ENCODE measurements around the gene PDE11A.

Gene PDE11A

DNA sequence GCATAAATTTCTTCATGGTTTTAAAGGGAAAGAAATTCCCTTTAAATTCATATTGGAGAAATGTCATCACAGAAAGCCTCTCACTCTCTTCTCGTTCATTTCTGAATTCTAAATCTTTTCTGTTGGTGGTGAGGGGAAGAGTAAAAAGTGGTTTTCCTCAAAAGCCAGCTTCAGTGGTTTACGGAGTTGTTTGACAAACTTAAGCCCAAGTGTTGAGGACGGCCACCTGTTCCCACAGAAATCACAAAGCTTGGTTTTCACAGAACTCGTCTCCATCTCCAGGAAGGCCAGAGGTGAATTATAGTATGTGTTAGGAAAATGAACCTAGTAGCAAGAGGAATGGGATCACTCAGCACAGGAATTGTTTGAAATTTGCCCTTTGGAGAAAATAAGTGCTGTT, 316.2 kb downstream of the PDE11A start:
- DNase-seq, result no peak

- DNase-seq, result no peak
Measured at GRCh38 chr2:177754492-177754873, 318.1 kb downstream of the PDE11A start.

DNA sequence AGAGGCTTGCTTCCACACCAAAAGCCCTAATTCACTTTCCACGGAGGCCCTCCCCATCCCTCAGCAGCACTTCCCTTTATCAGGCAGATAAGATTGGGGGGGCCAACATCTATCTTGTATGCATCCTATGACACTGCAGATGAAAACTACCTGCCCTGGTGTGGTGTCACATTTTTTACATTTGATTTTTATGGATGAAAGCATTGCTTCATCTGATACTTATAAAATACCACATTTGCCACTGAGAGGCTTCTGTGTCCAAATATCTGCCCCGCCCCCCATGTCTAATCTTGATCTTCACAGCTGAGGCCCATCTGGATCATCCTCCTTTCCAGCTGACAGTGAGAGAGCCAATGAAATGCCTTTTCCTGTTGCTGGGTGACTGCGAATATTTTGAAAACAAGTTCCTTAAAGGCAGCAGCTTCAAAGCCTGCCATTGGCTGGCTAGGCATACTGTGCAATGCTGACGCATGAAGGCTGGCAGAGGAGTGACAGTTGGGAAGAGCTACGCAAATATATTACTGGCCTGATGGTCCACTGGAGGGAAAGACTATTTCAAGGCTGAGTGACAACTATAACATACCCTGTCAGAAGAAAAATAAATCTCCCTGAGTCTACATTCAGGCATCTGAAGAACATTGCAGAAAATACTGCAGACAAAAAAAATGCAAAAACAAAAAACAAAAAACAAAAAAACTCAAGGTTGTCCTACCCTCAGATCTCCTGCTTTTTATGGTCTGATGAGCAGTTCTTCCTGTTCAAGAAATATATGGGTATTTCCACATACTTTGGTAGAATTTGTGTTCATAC, 318.7 kb downstream of the PDE11A start:
- DNase-seq, result no peak

GRCh38 chr2:177748360-177748759, 324.2 kb downstream of the PDE11A start:
- DNase-seq, result no peak

DNA sequence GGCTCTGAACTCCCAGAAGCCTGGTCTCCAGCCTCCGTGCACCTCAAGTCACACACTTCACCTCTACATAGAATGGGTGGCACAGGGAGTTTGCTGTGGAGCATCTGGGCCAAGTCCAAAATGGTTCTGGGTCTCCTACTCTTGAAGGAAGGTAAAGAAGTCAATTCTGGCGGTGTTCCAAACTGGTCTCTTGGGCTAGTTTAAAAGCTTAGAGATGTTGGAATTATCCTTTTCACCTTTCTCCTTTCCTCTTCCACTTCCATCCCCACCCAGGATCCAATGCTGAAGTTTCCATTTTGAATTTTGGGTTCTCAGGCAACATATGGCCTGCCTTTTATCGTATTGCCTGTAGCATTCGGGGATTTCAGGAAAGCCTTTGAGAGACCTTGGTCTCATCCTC, 325.2 kb downstream of the PDE11A start:
- DNase-seq, result no peak

GRCh38 chr2:177746358-177746757, 326.2 kb downstream of the PDE11A start:
- DNase-seq, result no peak

- DNase-seq, result no peak
Measured at GRCh38 chr2:177745531-177745930, 327.0 kb downstream of the PDE11A start.

GRCh38 chr2:177742851-177743250, 329.7 kb downstream of the PDE11A start:
- no peak for DNase-seq

DNA sequence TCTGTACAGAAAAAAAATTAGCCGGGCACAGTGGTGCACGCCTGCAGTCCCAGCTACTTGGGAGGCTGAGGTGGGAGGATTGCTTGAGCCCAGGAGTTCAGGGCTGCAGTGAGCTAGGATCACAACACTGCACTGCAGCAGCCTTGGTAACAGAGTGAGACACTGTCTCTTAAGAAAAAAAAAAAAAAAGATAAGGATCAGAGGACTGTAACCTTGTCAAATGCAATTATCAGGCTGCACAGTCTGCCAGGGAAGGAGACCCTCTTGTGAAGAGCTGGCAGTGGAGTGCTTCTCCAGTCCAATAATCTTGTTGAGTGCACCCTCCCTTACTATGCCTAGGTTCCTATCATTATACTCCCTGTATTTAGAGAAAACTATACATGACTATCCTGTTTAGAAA, 330.7 kb downstream of the PDE11A start:
- DNase-seq, result no peak

GRCh38 chr2:177740700-177741099, 331.9 kb downstream of the PDE11A start:
- no peak for DNase-seq

- DNase-seq, result no peak
Measured at GRCh38 chr2:177738461-177739235, 333.9 kb downstream of the PDE11A start.

GRCh38 chr2:177735318-177735803, 337.2 kb downstream of the PDE11A start:
- DNase-seq, result no peak

DNA sequence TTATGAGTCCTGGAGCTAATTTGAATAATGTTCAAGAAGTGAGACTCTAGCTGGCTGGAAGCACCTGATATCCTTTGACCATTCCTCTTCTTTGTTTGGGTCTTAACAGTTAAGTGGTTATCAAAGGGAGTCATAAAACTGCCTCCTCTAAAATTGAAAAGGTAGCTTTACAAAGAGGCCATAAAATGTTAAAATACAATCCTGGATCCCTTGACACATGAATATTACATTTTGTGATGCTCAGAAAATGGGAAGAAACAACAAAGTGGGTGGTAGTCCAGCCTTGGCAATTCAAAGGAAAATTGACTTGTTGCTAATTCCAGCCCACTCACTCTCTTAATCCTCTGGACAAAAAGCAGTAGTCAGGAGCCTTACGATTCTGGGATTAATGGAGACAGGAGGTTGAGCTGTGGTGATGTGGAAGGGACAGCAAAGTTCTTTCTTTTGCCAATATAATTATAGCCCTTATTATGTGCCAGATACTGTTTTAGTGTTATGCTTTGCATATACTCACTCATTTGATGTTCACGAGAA, 339.2 kb downstream of the PDE11A start:
- no peak for DNase-seq

DNA sequence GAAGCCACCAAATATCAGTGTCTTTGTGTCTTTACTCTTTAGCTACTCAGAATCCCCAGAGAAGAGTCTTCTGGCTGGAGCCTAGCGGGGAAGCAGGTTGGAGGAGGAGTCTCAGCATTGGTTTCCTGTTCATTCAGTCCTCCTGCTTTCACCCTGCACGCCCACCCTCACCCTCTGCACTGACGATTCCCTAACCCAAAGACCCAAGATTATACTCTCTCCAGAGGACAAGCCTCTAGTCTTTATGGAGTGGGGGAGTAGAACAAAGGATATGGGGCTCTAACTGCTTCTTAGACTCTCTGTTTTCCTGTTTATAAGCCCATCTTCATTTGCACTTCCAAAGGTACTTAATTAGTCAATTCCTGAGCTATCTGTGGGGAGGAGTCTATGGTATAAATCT, 341.2 kb downstream of the PDE11A start:
- DNase-seq, result no peak

DNA sequence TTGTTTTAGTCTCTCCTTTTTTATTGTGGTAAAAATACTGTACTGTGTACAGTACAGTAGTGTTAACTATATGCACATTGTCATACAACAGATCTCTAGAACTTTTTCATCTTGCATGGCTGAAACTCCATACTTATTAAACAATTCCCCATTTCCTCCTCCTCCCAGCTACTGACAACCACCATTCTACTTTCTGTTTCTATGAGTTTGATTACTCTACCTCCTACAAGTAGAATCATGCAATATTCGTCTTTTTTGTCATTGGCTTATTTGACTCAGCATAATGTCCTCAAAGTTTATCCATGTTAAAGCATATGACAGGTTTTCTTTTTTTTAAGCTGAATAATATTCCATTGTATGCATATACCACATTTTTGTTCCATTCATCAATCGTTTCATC, 341.8 kb downstream of the PDE11A start:
- DNase-seq, result no peak

DNA sequence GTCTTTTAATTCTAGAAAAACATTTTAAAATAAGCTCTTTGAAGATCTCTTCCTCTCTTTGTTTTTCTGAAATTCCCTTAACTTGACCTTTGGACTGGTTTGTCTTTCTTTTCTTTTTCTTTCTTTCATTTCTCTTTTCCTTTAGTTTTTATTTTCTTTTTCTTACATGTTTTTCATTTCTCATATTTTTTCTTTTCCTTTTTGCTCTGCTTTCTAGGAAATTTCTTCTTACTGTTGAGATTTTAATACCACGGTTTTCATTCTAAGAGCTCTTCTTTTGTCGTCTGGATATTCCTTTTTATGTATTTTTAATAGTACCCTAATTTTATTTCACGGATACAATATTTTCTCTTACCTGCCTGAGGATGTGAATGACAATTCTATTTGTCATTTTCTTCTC, 342.2 kb downstream of the PDE11A start:
- DNase-seq, result no peak

- no peak for DNase-seq
Measured at GRCh38 chr2:177728920-177729319, 343.7 kb downstream of the PDE11A start.

- no peak for DNase-seq
Measured at GRCh38 chr2:177728399-177728765, 344.2 kb downstream of the PDE11A start.

DNA sequence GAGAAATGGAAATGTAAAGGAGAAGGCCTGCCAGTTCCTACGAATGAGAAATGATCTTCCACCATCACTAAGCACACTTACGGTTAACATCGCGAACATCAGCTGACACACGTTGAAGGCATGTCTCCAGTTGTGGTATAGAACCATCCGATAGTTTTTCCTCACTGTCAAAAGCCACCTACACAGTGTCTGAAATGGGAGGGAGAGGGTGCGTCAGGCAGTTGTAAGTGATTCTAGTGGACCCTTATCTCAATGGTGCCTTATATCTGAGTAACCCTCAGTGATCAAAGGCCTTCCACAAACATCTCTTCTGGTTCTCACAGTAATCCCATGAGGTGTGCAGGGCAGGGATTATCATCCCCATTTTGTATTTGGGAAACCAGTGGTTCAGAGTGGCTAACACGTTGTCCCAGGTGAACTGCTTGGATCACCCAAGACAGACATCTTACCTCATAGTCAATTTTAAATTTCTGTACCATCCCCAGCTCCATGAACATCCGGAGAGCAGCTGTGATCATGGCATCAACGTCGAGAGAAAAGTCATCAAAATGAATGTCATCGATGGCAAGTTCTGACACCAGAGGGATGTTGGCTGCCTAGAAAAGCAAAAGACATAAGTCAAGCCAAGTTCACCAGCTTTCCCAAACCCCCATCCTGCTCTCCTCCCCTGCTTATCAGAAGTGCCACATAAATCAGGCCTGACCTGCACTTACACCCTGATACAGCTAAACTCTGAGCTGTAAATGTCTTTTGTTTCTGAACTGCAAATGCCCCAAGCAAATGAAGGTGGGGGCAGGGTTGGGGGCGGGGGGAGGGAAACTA, 344.8 kb downstream of the PDE11A start:
- DNase-seq, result no peak

DNA sequence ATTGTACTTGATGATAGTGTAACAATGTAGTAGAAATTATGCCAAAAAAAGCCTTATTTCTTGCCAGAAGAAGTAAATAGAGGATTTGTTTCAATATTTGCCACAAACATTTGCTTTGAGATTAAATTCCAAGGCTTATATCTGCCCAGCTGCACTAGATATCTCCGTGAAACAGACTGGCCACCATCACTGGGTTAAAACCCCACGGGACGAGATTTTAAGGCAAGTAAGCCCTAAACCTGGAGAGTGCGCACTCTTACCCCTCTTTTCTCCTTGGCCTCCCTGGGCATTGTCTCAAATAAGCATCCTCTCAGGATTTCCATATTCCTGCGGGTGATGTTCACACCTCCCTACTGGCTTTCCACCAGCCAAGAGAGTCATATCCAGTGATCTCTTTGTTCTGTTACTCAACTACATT, 345.6 kb downstream of the PDE11A start:
- DNase-seq, result no peak

GRCh38 chr2:177724398-177725287, 347.9 kb downstream of the PDE11A start:
- DNase-seq, result peak; percentile 36

DNA sequence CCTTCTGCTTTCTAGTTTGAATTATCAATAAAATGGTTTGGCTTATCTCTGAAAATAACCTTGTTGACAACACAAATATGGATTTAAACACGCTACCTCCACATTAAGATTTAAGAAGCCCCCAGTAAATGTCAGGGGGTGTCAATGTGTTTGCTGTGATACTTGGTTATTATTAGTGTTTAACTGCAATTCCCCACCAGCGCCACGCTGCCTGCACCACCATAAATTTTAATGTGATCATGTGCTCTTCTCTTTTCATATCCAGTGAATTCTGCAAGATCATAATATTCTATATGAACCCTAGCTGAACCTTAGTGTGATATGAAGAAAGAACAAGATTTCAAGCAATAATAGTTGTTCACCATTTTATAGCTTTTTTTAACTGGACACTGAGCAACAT, 349.3 kb downstream of the PDE11A start:
- no peak for DNase-seq

Measured in activated naive CD4-positive, alpha-beta T cell treated with Interleukin-2 at 50 U/mL for 16 hours (primary cell).